NCI-H2196 (cell line): ENCODE results near the gene PTTG1IP.

Source experiments
- DNase-seq: peaks from one replicate; lab custom pipeline; 2025; ENCODE audit not compliant: unreplicated experiment; lab: John Stamatoyannopoulos, UW

Gene PTTG1IP

DNA sequence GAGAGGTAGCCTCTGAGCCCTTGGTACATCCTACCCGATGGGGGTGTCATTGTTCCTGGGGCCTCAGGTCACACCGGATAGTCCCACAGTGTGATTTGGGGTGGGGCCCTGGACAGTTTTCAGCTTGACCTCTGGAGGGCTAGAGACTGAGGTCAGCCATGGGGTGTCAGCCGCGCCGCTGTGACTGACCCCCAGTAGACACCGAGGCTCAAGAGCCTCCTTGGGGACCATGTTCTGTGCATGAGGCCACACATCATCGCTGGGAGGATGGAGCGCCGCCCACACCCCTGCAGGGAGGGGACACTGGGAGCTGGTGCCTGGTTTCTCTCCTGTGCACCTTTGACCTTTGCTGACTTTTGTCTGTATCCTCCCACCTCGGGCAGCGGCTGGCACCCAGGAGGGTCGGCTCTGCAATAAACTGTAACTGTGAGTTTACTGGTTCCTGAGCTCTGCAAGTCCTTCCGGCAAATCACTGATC lies 24.6 kb upstream of the PTTG1IP start:
- no peak for DNase-seq

- DNase-seq: no peak
Measured at GRCh38 chr21:44897326-44898010, 24.0 kb upstream of the PTTG1IP start.

DNA sequence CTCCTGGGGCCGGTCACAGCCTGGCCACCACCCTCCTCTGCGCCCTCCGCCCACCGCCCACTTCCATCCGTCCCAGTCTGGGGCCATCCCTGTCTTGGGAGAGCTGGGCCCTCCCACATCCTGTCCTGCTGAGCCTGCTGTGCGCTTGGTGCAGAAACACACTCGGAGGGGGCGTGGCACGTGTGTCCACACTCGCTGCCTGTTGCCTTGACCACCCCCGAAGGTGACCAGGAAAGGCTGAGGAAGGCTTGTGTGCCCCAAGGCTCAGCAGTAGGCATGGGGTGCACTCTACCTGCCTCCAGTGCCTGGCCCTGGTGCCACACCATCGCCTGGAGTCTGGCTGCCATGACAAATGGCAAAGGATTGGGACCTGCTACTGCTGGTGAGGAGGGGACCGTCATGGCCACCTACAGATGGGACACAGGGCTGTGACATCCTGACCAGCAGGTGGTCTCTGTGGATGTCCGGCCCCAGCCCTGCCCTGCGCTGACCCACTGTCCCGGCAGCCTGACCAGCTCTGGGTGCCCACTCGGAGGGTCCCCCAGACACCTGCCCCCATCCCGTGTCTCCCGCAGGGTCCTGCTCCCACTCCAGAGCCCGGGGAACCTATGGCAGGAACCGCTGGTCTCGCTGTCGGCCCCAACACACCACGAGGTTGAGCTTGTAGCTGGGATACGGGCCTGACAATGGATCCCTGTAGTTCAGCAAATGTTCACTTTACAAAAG lies 23.2 kb upstream of the PTTG1IP start:
- no peak for DNase-seq

DNA sequence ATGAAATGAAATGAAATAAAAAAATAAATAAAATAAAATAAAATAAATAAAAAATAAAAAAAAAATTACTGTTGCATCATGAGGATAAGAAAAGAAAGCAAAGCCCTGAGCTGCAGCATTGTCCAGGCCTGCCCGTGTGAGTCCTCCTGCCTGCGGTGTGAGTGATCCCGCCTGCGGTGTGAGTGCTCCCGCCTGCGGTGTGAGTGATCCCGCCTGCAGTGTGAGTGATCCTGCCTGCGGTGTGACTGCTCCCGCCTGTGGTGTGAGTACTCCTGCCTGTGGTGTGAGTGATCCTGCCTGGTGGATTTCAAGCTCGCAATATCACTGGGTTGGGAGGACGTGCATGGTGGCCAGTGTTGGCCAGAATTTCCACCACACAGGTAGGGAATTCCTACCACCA lies 22.4 kb upstream of the PTTG1IP start:
- no peak for DNase-seq

DNA sequence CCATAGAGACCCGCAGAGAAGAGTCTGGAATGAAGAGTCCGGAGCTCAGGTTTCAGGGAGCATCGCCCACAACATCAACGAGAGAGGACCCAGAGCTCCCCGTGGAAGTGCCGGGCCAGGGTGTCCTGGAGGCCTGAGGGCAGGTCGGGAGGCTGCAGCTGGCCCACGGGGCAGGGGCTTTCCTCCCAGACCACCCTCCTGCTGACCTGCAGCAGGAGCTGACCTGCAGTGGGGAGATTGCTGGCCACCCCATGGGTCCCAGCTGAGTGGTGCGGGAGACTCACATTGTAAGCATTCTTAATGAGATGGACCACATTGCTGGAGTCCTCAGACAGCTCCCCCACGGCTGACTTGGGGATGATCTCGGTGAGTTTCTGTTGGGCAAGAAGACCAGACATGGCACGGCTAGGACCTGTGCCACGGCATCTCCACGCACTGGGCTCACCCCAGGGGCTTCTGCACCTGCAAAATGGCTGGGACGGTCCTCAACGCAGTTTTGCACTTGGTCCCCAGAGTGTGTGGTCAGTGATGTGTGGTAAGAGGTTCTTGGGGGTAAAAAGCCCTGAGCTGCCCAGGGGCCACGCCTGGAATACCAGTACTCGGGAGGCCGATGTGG lies 21.3 kb upstream of the PTTG1IP start:
- DNase-seq: no peak

DNA sequence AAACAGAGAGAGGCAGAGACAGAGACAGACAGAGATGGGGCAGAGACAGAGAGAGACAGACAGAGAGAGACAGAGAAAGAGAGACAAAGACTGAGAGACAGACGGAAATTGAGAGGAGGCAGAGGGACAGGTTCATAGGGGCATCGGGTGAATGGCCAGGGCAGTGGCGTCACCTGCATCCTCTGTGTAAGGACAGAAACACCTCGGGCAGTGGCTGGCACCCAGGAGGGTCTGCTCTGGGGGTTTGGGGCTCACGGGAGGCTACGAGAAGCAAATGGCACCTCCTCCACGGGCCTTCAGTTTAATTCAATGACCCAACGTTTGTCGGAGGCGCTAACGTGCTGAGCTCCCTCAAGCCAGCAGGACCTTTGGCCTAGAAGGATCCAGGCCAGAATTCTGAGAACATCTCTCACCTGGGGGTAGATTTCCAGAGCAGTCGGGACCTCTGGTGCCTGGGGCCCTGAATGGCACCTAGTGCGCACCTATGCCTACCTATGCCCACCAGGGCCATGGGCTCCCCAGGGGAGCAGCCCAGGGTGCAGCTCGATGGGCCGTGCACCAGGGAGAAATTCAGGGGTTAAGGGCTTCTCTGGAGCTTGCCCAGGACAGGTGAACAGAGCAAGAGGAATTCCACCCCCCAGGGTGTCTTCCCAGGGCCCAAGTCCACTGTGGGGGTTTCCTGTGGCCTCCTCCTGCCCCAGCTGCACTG lies 20.6 kb upstream of the PTTG1IP start:
- no peak for DNase-seq

DNA sequence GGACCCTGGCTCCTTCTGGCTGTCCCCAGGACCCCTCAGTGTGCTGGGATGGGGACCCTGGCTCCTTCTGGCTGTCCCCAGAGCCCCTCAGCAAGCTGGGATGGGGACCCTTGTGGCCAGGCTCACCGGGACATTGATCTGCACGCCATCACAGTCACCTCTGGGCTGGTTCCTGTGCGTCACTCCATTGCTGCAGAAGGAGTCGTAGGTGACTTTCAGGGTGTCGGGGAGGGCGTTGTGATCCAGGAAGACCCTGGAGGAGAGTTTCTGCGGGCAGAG lies 19.7 kb upstream of the PTTG1IP start:
- DNase-seq: no peak

DNA sequence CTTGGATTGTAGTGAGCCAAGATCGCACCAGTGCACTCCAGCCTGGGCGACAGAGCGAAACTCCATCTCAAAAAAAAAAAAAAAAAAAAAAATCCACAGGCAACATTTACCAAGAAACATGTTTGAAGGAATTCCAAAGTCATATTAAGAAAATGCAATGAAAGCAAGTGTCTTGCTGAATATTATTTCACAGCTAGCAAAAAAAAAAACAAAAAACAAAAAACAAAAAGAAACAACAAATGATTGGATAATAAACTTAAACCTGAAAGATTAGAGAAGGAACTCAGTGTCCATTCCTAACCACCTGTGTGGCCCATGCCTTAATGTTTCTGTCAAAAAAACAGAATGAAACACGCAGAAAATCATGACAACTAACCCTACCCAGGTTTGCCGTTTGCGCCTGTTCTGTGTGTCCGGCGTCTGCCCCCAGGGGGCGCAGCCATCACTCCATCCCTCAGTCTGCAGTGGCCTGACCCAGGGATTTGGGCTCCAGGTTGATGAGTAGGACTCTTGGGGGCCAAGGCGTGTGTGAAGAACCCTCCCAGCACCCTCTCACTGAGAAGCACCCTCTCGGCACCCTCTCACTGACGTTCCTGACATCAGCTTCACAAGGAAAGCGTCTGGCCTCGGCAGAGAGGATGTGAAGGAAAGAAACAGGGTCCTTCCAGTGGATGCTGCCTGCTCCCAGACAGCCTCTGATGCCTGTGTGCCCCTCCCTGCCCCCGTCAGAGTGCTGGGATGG lies 19.2 kb upstream of the PTTG1IP start:
- DNase-seq: peak; percentile 48

GRCh38 chr21:44892095-44892494 lies 18.6 kb upstream of the PTTG1IP start:
- DNase-seq: no peak

- DNase-seq: no peak
Measured at GRCh38 chr21:44891631-44892031, 18.1 kb upstream of the PTTG1IP start.

- DNase-seq: no peak
Measured at GRCh38 chr21:44890961-44891541, 17.6 kb upstream of the PTTG1IP start.

- DNase-seq: no peak
Measured at GRCh38 chr21:44890338-44890931, 16.9 kb upstream of the PTTG1IP start.

DNA sequence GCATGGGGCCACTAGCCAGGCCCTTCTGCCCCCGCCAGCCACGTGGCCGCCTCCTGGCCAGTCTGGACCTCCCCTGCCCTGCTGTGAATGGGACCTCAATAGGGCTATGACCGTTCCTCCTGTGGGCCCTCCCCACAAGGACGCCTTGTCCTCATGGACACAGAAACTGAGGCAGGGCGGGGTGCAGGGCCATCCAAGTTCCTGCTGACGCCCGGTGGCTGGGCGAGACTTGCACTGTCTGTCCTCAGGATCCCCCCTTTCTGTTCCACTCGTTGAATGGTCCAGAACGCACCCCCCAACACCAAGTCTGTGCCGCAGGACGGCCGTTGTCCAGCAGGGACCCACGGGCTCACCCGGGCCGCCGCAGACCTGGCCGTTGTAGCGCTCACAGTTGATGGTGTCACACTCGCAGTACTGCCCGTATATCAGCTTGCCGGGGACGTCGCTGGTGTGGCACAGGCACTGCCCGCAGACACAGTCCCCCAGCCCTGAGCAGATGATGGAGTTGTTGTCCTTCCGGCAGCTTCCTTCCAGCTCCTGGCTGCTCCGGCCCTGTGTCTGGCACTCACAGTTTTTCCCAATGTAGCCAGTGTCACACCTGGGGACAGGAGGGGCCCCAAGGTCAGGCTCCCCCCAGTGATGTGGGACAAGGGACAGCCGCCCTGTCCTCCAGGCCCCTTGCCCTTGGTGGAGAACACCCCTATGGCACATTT lies 16.3 kb upstream of the PTTG1IP start:
- DNase-seq: no peak

DNA sequence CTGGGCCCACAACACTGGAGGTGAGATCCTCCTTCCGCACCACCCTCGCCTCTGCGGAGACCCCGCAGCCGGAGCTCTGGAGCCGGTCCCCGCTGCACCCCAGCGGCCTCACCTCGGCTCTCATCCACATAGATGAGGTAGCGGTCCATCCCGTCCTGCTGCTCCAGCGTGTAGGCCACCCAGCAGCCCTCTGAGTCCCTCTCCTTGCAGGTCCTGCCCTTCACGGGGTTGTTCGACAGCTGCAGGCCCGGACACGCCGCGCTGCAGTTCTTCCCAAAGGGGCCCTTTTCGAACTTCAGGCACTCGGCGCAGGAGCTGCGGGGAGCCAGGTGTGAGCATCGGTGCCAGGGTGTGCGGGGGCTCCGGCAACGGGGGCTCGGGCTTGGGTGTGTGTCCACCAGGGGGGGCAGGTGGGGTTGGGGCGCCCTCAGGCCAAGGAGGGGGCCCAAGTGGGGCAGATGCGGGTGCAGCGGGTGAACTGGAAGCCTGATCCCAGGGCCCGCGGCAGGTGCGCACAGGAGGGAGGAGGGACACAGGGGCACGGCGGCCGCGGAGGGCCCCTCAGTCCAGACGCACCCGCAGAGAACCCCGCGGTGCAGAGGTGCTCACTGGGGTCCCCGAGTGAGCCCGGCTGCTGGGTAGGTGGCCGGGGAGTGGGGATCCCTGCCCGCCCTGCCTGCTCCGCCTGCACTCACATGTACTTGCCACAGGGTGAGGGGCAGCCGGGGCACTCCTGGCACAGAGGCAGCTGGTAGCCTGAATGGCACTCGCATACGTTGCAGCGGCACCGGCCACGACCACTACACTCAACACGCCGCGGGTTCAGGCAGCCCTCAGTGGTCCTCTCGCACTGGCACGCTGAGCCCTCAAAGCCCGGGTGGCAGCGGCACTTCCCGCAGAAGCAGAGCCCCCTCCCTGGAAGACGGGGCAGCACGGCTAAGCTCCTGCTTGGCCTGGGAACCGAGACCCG lies 15.4 kb upstream of the PTTG1IP start:
- no peak for DNase-seq

DNA sequence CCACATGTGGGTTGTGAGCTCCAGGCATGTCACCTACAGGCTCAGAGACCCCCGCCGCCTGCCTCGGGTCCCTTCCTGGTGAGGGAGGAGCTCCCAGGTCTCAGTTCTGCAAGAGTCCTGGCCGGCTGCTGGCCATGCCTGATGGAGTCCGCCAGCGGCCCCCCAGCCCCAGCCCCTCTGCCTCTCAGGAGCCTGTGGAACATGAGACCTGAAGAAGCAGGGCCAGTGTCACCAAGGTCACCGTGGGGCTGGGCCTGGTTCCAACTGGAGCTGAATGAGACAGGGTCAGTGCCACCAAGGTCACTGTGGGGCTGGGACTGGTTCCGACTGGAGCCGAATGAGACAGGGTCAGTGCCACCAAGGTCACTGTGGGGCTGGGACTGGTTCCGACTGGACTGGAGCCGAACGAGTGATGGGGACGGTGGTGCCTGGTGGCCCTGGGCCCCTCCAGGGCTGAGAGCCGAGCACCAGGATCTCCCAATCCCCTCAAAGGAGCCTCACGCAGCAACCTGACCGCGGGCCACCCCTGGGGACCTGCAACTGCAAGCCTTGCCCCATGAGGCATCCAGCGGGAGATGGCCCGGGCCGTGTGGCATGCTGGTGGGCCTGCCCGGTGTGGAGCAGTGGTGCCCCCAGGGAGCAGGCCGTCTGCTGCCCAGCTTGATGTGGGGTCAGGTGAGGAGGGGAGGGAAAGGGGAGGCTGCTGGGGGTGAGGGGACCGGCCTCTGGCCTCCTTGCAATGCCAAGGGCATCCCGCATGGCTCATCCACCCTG lies 14.5 kb upstream of the PTTG1IP start:
- no peak for DNase-seq

GRCh38 chr21:44887126-44887806 lies 13.8 kb upstream of the PTTG1IP start:
- no peak for DNase-seq
